BJ (cell line): ENCODE results near the gene PATL1. TPM values are rescaled to one million over a fixed set of nuclear protein-coding genes. Genes with fewer than 3 reads are reported as not detected.

Source experiments
- CTCF ChIA-PET: fragments of 350-600 bp; formaldehyde crosslinking; extraction: SDS; loops from one replicate; lab custom pipeline; 2021; ENCODE audit warnings: antibody characterized with exemption, inconsistent platforms; lab: Yijun Ruan, JAX
- POLR2A ChIA-PET: fragments of 300-600 bp; sonication (Branson Sonifier 250); formaldehyde crosslinking; extraction: SDS; loops from one replicate; lab custom pipeline; 2021; ENCODE audit warnings: antibody characterized with exemption; lab: Charles Lee
- DNase-seq: peaks from one replicate; pipeline ENCODE4 v3.0.0-alpha.2; 2011; ENCODE audit warnings: low read depth
- H3K27me3 ChIP-seq: 2 replicates; pipeline ENCODE4 v1.6.0; 2011; ENCODE audit warnings: low read length; ENCODE audit not compliant: control insufficient read depth, insufficient read depth
- H3K36me3 ChIP-seq: 2 replicates; pipeline ENCODE4 v1.5.1; 2011; ENCODE audit warnings: low read length; ENCODE audit not compliant: control insufficient read depth, insufficient read depth
- H3K4me3 ChIP-seq: 2 replicates; pipeline ENCODE4 v1.5.1; 2011; ENCODE audit warnings: low read depth, mild to moderate bottlenecking, control low read depth, low read length
- CTCF ChIP-seq: IDR thresholded peaks from 2 replicates; pipeline ENCODE4 v1.5.1; 2011; ENCODE audit warnings: low read depth, mild to moderate bottlenecking, control low read depth, inconsistent platforms, low read length, moderate library complexity; ENCODE audit not compliant: insufficient read depth
- polyA plus RNA-seq: library from polyadenylated mRNA; depleted of rRNA; stranded (reverse); fragments of >200 nt; gene quantifications from 2 replicates; pipeline ENCODE4 v1.2.3, GENCODE V29; 2011

Gene PATL1
- polyA plus RNA-seq, 1 experiment: 34.3 TPM

- no peaks in the 10 kb centered on the region for H3K27me3 ChIP-seq
- DNase-seq: no peak
- CTCF ChIA-PET: interaction anchor here (1.3 kb wide), 1 partner anchor 137 kb away, joined by 4 read pairs; no protein-coding TSS in a partner anchor
- no peaks in the 10 kb centered on the region for H3K36me3 ChIP-seq
- no peak for TF ChIP-seq CTCF
- H3K4me3 ChIP-seq: no peak overlapping the region
- POLR2A ChIA-PET: no interaction called here
Measured at GRCh38 chr11:59674291-59674690, 5.5 kb upstream of the PATL1 start.

- no peaks in the 10 kb centered on the region for H3K36me3 ChIP-seq
- H3K4me3 ChIP-seq: no peak overlapping the region
- no peak for TF ChIP-seq CTCF
- DNase-seq: no peak
- POLR2A ChIA-PET: no interaction called here
- no peaks in the 10 kb centered on the region for H3K27me3 ChIP-seq
- CTCF ChIA-PET: interaction anchor here (1.3 kb wide), 1 partner anchor 136 kb away, joined by 4 read pairs; no protein-coding TSS in a partner anchor
Measured at GRCh38 chr11:59673291-59673690, 4.5 kb upstream of the PATL1 start.

- DNase-seq: no peak
- H3K27me3 ChIP-seq: no peaks in the 10 kb centered on the region
- TF ChIP-seq CTCF: no peak
- ChIA-PET CTCF (interaction anchor here (1.3 to 2.1 kb wide), 2 partner anchors 9 to 111 kb away, joined by 3 to 12 read pairs; no protein-coding TSS in a partner anchor), POLR2A (no interaction called here)
- H3K4me3 ChIP-seq: no peak overlapping the region
- H3K36me3 ChIP-seq: no peaks in the 10 kb centered on the region
Measured at GRCh38 chr11:59671471-59671870, 2.6 kb upstream of the PATL1 start.

- no peak for TF ChIP-seq CTCF
- H3K27me3 ChIP-seq: no peaks in the 10 kb centered on the region
- H3K36me3 ChIP-seq: peaks cover 2% of the 10 kb centered on the region
- peak overlapping the region; percentile 95 for H3K4me3 ChIP-seq
- no peak for DNase-seq
- CTCF ChIA-PET: interaction anchor here (1.4 to 2.3 kb wide), 2 partner anchors 11 to 132 kb away, joined by 5 to 12 read pairs; no protein-coding TSS in a partner anchor
- POLR2A ChIA-PET: interaction anchor here (0.5 to 1.0 kb wide), 5 partner anchors 10 to 131 kb away, joined by 3 to 14 read pairs (median 5); no protein-coding TSS in a partner anchor
Measured at GRCh38 chr11:59669611-59670009, 773 bp upstream of the PATL1 start.

- no peak for DNase-seq
- TF ChIP-seq CTCF: peak; percentile 33
- peaks cover 4% of the 10 kb centered on the region for H3K36me3 ChIP-seq
- ChIA-PET CTCF (interaction anchor here (0.8 to 2.3 kb wide), 4 partner anchors 9 to 131 kb away, joined by 3 to 12 read pairs (median 4); no protein-coding TSS in a partner anchor), POLR2A (interaction anchor here (0.6 to 1.0 kb wide), 4 partner anchors 21 to 148 kb away, joined by 3 to 7 read pairs (median 4); partner anchors contain the start of gene OSBP)
- no peaks in the 10 kb centered on the region for H3K27me3 ChIP-seq
- peak overlapping the region; percentile 95 for H3K4me3 ChIP-seq
Measured at GRCh38 chr11:59668188-59668949, 468 bp downstream of the PATL1 start.
